ENCODE measurements around the gene NDUFA8. TPM values are rescaled to one million over a fixed set of nuclear protein-coding genes. Genes with fewer than 3 reads are reported as not detected.

The NDUFA8 gene
- total RNA-seq, 4 donors from 2014 or later, result 17.2 to 33.8 (median 28.9) TPM

- TF ChIP-seq POLR2A (IDR thresholded peaks at IDR 0.05) (no peak), CTCF (IDR thresholded peaks at IDR 0.05) (no peak)
- DNase-seq (ENCODE audit: low spot score in 2 of 2), result no peak
- 27 to 47% methylated on average over 5 of the region's 5 CpGs for WGBS, 2 donors
These were observed 46.0 kb downstream of the NDUFA8 start for GRCh38 chr9:122113574-122113973.

GRCh38 chr9:122112238-122112637 is 47.3 kb downstream of the NDUFA8 start:
- intact Hi-C loops (cut with DNase I; ENCODE audit: low total_unique reads), result no loop called here
- TF ChIP-seq CTCF (IDR thresholded peaks at IDR 0.05), result no peak
- TF ChIP-seq POLR2A (IDR thresholded peaks at IDR 0.05), result no peak
- no peak overlapping the region for H3K4me3 ChIP-seq (ENCODE audit: low read depth, poor library complexity, severe bottlenecking)
- DNase-seq (ENCODE audit: low spot score in 2 of 2), result no peak
- 79 to 82% methylated on average over 6 of the region's 6 CpGs for WGBS, 2 donors

More at GRCh38 chr9:122113574-122113973, 46.0 kb downstream of the NDUFA8 start:
- intact Hi-C loops (cut with DNase I; ENCODE audit: low total_unique reads), result no loop called here
- no peak overlapping the region for H3K4me3 ChIP-seq (ENCODE audit: low read depth, poor library complexity, severe bottlenecking)

GRCh38 chr9:122111413-122112085 is 48.0 kb downstream of the NDUFA8 start:
- TF ChIP-seq POLR2A (IDR thresholded peaks at IDR 0.05) (no peak), CTCF (IDR thresholded peaks at IDR 0.05) (no peak)
- WGBS, 2 donors, result 91 to 96% methylated on average over 6 to 9 of the region's 9 CpGs
- H3K4me3 ChIP-seq (ENCODE audit: low read depth, poor library complexity, severe bottlenecking), result no peak overlapping the region

GRCh38 chr9:122110100-122110833 is 49.3 kb downstream of the NDUFA8 start:
- no peak for TF ChIP-seq POLR2A (IDR thresholded peaks at IDR 0.05)
- no peak for TF ChIP-seq CTCF (IDR thresholded peaks at IDR 0.05)
- intact Hi-C loops (cut with DNase I; ENCODE audit: low total_unique reads), result no loop called here
- WGBS, 2 donors, result 85 to 91% methylated on average over 7 of the region's 7 CpGs
- DNase-seq (ENCODE audit: low spot score in 2 of 2), result no peak
- no peak overlapping the region for H3K4me3 ChIP-seq (ENCODE audit: low read depth, poor library complexity, severe bottlenecking)

More at GRCh38 chr9:122111413-122112085, 48.0 kb downstream of the NDUFA8 start:
- intact Hi-C loops (cut with DNase I; ENCODE audit: low total_unique reads), result no loop called here
- DNase-seq (ENCODE audit: low spot score in 2 of 2), result no peak

- no peak for TF ChIP-seq CTCF (IDR thresholded peaks at IDR 0.05)
- no peak for TF ChIP-seq POLR2A (IDR thresholded peaks at IDR 0.05)
- intact Hi-C loops (cut with DNase I; ENCODE audit: low total_unique reads), result no loop called here
- 86 to 87% methylated on average over 3 of the region's 3 CpGs for WGBS, 2 donors
- no peak overlapping the region for H3K4me3 ChIP-seq (ENCODE audit: low read depth, poor library complexity, severe bottlenecking)
- no peak for DNase-seq (ENCODE audit: low spot score in 2 of 2)
These were observed 50.4 kb downstream of the NDUFA8 start for GRCh38 chr9:122109035-122109813.

Measured in lower leg skin (tissue), 4 donors.